ENCODE measurements around the gene EEF1AKMT3.
A peak's percentile ranks its signal among the peaks of the same experiment; 100 is the strongest.
"Not testable (repeated sequence)": the region's sequence is repeated elsewhere in the genome, so short reads cannot be mapped to it uniquely, and the experiment has no call there.

EEF1AKMT3 gene

GRCh38 chr12:57766464-57767304 lies 5.7 kb upstream of the EEF1AKMT3 start, which contains the start of gene CYP27B1:
TSS of gene CYP27B1 (minus strand) at chr12:57767078. CDS start at chr12:57767041, 37 bp downstream.
- no peak for DNase-seq

- DNase-seq: no peak
Observed at GRCh38 chr12:57767305-57767698, 5.1 kb upstream of the EEF1AKMT3 start.

GRCh38 chr12:57767876-57768275 lies 4.5 kb upstream of the EEF1AKMT3 start:
- no peak for DNase-seq

- no peak for DNase-seq
Observed at GRCh38 chr12:57769594-57769993, 2.8 kb upstream of the EEF1AKMT3 start.

GRCh38 chr12:57770734-57771133 lies 1.7 kb upstream of the EEF1AKMT3 start:
- DNase-seq: no peak

- DNase-seq: peak; percentile 90
Observed at GRCh38 chr12:57771236-57771872, 1.1 kb upstream of the EEF1AKMT3 start.

GRCh38 chr12:57771873-57772428 lies 463 bp upstream of the EEF1AKMT3 start, which contains the start of gene METTL1:
TSS of gene METTL1 (minus strand) at chr12:57772105. CDS start at chr12:57772083, 22 bp downstream.
- peak; percentile 93 for DNase-seq

- DNase-seq: not testable (repeated sequence)
Observed at GRCh38 chr12:57774634-57775033, 2.2 kb downstream of the EEF1AKMT3 start.

GRCh38 chr12:57775044-57775443 lies 2.6 kb downstream of the EEF1AKMT3 start:
- DNase-seq: no peak

- no peak for DNase-seq
Observed at GRCh38 chr12:57775563-57776246, 3.3 kb downstream of the EEF1AKMT3 start.

GRCh38 chr12:57776247-57776587 lies 3.8 kb downstream of the EEF1AKMT3 start:
- no peak for DNase-seq

GRCh38 chr12:57777367-57777766 lies 5.0 kb downstream of the EEF1AKMT3 start:
- no peak for DNase-seq

- no peak for DNase-seq
Observed at GRCh38 chr12:57777911-57778310, 5.5 kb downstream of the EEF1AKMT3 start.

- no peak for DNase-seq
Observed at GRCh38 chr12:57779736-57780135, 7.3 kb downstream of the EEF1AKMT3 start.

- no peak for DNase-seq
Observed at GRCh38 chr12:57780284-57780897, 8.0 kb downstream of the EEF1AKMT3 start.

- DNase-seq: no peak
Observed at GRCh38 chr12:57781244-57781643, 8.8 kb downstream of the EEF1AKMT3 start.

GRCh38 chr12:57781801-57782200 lies 9.4 kb downstream of the EEF1AKMT3 start:
- no peak for DNase-seq

- DNase-seq: no peak
Observed at GRCh38 chr12:57782243-57782607, 9.8 kb downstream of the EEF1AKMT3 start.

GRCh38 chr12:57782608-57783465 lies 10.4 kb downstream of the EEF1AKMT3 start, which contains the start of gene TSFM:
TSS of gene TSFM (plus strand) at chr12:57782787. CDS start at chr12:57782802, 15 bp downstream.
- DNase-seq: peak; percentile 98

- DNase-seq: no peak
Observed at GRCh38 chr12:57783466-57783801, 11.0 kb downstream of the EEF1AKMT3 start.

- DNase-seq: no peak
Observed at GRCh38 chr12:57783861-57784260, 11.4 kb downstream of the EEF1AKMT3 start.

- DNase-seq: no peak
Observed at GRCh38 chr12:57793920-57794319, 21.5 kb downstream of the EEF1AKMT3 start.

Data from activated CD8-positive, alpha-beta memory T cell treated with anti-CD3 and anti-CD28 coated beads, Interleukin-2, amount 50 U/mL, for 4 hours (primary cell).